IPS DF 6.9 (cell line): ENCODE measurements around the gene ZDHHC5.
A peak's percentile ranks its signal among the peaks of the same experiment; 100 is the strongest.

Source experiments
- DNase-seq: peaks from one replicate; pipeline ENCODE4 v3.0.0-alpha.2; 2013; ENCODE audit warnings: low read depth, low spot score
- H3K27ac ChIP-seq: one replicate; pipeline ENCODE4 v1.5.1; 2013; ENCODE audit warnings: low read length, control low read depth
- H3K27me3 ChIP-seq: 2 replicates; pipeline ENCODE4 v1.6.1; 2013; ENCODE audit warnings: mild to moderate bottlenecking, low read length; ENCODE audit not compliant: control insufficient read depth, insufficient read depth
- H3K36me3 ChIP-seq: 2 replicates; pipeline ENCODE4 v1.6.1; 2013; ENCODE audit warnings: low read length; ENCODE audit not compliant: control insufficient read depth, insufficient read depth
- H3K4me1 ChIP-seq: 2 replicates; pipeline ENCODE4 v1.6.1; 2013; ENCODE audit warnings: low read length; ENCODE audit not compliant: control insufficient read depth, insufficient read depth
- H3K4me3 ChIP-seq: 2 replicates; pipeline ENCODE4 v1.5.1; 2013; ENCODE audit warnings: mild to moderate bottlenecking, low read length
- H3K9me3 ChIP-seq: 2 replicates; pipeline ENCODE4 v1.6.1; 2013; ENCODE audit warnings: low read length, inconsistent platforms; ENCODE audit not compliant: control insufficient read depth, insufficient read depth
- WGBS: extraction: QIAGEN DNeasy Blood & Tissue Kit; methylation state at CpG from one replicate; pipeline ENCODE4 v1.1.7; 2013; ENCODE audit warnings: mixed read lengths, missing lambda C conversion rate; ENCODE audit not compliant: insufficient read length, insufficient coverage; 5-methylcytosine and 5-hydroxymethylcytosine counted together

Gene ZDHHC5

DNA sequence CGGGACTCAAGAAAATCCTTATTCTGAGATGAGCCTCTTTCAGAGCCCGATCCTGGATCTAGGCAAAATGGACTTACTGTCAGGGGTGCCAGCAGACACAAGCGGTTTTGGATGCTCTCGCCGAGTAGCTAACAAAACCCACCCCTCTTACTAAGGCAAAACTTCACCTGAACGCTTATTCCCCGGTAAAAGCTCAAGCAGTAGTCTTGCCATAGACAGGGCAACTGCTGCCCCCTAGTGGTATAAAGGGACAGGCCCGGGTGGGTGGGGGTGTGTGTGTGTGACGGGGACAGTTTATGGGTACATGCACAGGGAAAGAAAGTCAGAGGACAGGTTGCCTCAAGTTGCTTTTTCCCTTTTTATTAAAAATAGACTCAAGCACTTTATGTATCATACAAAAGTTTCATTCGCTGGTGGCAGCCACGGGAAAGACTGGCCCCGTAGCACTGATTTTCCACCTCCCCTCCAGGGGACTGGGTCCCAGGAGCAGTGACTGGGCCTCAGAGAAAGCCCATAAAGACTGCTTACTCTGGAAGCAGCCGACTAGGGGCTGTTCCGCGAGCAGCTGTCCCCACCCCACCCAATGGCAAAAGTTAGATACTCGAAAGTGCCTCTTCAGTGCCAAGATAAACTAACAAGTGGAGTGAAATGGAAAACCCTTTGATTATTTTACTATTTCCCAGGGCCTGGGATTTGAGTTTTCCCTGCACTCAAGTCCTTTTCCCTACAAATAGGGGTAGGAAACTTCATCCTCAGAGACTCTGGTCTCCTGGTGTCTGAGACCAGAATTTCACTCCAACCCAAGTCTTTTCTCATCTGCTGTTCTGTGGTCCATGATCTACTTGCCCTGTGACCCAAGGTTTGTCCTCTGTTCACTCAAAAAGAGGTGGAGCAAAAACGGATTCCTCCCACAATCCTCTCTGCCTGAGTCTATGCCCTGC lies 22.9 kb upstream of the ZDHHC5 start:
- WGBS = no CpG with 5 or more reads among the region's 17 CpGs
- Histone ChIP-seq H3K36me3 (peaks cover 13% of the 10 kb centered on the region; the same call in 1 of the 2 replicates), H3K4me3 (no peak overlapping the region), H3K4me1 (peaks cover 26% of the 10 kb centered on the region), H3K27ac (no peak overlapping the region), H3K27me3 (no peaks in the 10 kb centered on the region), H3K9me3 (no peaks in the 10 kb centered on the region)
- DNase-seq = no peak

- H3K4me1 ChIP-seq = peaks cover 25% of the 10 kb centered on the region
- no peaks in the 10 kb centered on the region for H3K27me3 ChIP-seq
- no peak overlapping the region for H3K27ac ChIP-seq
- WGBS = no CpG with 5 or more reads among the region's 5 CpGs
- no peaks in the 10 kb centered on the region for H3K9me3 ChIP-seq
- H3K36me3 ChIP-seq = peaks cover 12% of the 10 kb centered on the region; the same call in 1 of the 2 replicates
- DNase-seq = no peak
- no peak overlapping the region for H3K4me3 ChIP-seq
Measured at GRCh38 chr11:57645689-57646085, 22.2 kb upstream of the ZDHHC5 start.

DNA sequence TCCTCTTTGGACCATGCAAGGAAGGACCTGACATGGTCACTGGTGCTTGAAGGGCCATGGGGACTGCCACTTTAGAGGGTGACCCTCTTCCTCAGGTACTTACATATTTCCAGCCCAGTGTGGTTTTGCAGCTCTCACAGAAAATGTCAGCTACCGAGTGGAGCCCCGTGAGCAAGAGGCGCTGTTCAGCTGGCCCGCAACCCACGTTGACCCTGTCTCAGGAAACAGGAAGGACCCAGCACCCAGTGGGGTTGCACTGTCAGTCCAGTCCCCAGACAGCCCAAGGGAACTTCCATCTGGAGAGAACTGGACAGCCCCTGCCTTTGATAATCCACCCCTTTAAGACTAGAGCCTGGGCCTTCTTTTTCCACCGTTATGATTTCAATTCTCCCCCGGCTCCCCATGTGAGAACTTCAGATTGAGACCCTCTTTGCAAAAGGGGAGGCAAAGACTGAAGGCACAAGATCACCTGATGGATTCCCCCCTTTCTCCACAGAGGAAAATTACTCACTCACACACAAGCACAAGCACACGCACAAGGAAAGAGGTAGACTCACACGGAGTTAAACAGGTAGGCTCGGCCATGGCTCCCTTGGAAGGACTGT lies 21.6 kb upstream of the ZDHHC5 start:
- Histone ChIP-seq H3K4me1 (peaks cover 21% of the 10 kb centered on the region), H3K27ac (no peak overlapping the region), H3K36me3 (peaks cover 6% of the 10 kb centered on the region; the same call in 1 of the 2 replicates), H3K4me3 (no peak overlapping the region), H3K27me3 (no peaks in the 10 kb centered on the region), H3K9me3 (no peaks in the 10 kb centered on the region)
- DNase-seq = no peak
- WGBS = no CpG with 5 or more reads among the region's 10 CpGs

- H3K9me3 ChIP-seq = no peaks in the 10 kb centered on the region
- H3K27me3 ChIP-seq = no peaks in the 10 kb centered on the region
- no CpG with 5 or more reads among the region's 23 CpGs for WGBS
- H3K36me3 ChIP-seq = peaks cover under 1% of the 10 kb centered on the region; the same call in 1 of the 2 replicates
- peaks cover 20% of the 10 kb centered on the region for H3K4me1 ChIP-seq
- no peak overlapping the region for H3K27ac ChIP-seq
- H3K4me3 ChIP-seq = no peak overlapping the region
- no peak for DNase-seq
Measured at GRCh38 chr11:57646799-57647303, 21.1 kb upstream of the ZDHHC5 start.

- Histone ChIP-seq H3K36me3 (no peaks in the 10 kb centered on the region), H3K4me1 (peaks cover 19% of the 10 kb centered on the region), H3K27me3 (no peaks in the 10 kb centered on the region), H3K27ac (no peak overlapping the region), H3K9me3 (no peaks in the 10 kb centered on the region), H3K4me3 (no peak overlapping the region)
- WGBS = no CpG with 5 or more reads among the region's 10 CpGs
- no peak for DNase-seq
Measured at GRCh38 chr11:57647372-57647771, 20.5 kb upstream of the ZDHHC5 start.

DNA sequence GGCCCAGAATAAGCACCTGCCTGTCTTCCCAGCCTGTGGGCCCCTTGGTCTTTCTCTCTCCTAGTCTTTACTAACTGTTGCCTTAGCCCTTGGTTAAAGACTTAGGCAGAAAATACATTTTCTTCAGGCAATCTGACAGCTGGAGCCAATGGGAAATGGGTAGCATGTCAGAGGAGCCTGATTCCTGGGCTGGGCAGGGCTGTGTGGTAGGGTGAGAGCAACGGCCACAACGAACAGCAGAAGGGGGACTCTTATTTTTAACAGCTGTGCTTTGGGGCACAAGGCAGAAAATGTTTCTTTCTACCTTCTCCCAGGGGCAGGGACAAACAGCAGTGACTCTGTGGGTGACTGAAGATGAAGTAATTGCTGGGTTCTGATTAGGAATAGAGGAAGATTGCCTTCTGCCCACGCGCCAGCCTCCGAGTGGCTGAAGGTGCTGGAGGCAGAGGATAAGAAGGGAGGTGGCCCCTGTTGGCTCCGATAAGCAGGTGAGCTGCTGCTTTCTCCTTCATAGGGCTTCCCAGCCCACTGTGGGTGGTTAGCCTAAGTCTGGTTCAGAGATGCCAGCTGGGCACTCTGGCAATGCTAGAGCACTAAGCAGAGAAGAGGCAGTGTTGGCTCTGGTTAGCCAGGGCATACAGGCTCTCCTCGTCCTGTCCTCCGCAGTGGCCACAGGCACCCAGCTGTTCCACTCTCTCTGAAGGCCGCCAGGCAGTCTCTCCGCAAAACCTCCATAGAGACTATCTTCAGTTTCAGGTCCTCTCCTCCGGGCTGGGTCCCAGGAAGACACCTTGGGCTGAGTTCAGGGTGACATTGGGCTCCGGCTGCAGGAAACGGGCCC lies 19.7 kb upstream of the ZDHHC5 start:
- WGBS = no CpG with 5 or more reads among the region's 13 CpGs
- Histone ChIP-seq H3K27ac (no peak overlapping the region), H3K27me3 (no peaks in the 10 kb centered on the region), H3K4me1 (peaks cover 18% of the 10 kb centered on the region), H3K36me3 (no peaks in the 10 kb centered on the region), H3K4me3 (no peak overlapping the region; the same call in 1 of the 2 replicates), H3K9me3 (no peaks in the 10 kb centered on the region)
- DNase-seq = no peak

- no peak for DNase-seq
- no peaks in the 10 kb centered on the region for H3K27me3 ChIP-seq
- H3K36me3 ChIP-seq = no peaks in the 10 kb centered on the region
- peaks cover 18% of the 10 kb centered on the region for H3K4me1 ChIP-seq
- WGBS = no CpG with 5 or more reads among the region's 23 CpGs
- H3K4me3 ChIP-seq = peak overlapping the region; percentile 26; the same call in 1 of the 2 replicates
- no peak overlapping the region for H3K27ac ChIP-seq
- H3K9me3 ChIP-seq = no peaks in the 10 kb centered on the region
Measured at GRCh38 chr11:57648801-57649735, 18.8 kb upstream of the ZDHHC5 start.

DNA sequence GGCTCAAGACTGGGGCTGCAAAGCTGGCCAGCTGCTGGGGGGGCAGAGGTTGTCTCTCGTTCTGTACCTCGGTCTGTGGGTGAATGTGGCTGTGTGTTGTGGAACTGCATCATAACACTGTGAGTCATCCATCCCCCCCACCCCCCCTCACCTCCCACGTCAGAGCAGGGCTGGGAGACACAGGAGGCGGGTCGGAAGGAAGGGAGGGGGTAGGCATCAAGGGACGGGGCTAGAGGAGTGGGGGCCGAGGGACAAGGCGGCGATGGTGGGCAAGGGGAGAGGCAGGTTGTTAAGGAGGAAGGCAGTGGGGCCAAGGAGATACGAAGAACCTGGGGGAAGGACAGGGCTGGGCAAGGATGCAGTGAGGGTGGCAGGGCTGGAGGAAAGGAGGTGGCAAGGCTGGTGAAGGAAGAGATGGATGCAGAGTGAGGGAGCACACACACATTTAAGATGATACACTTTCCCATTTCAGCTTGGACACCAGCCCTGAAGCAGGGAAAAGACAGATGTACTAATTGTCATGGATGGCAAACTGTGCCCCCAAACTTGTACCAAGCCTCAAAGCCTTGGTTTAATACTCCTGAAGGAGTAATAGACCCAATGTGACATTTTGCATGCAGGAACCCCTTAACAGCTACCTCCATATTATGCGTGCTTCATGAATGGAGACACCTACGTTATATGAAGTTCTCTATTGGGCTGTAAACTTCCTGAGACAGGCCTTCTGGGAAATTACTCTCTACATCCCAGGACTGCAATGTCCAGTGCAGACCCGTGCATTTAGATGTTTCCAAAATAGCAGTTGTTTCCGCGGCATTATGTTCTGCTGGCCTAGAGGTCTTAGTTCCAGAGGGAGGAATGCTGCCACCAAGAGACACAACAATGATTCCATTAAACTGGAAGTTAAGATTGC lies 17.8 kb upstream of the ZDHHC5 start, which contains the start of gene YPEL4:
Gene YPEL4 (minus strand): TSS at position 87 of the 913 bp plus-strand sequence. CDS start 2,805 bp downstream, outside the sequence.
- WGBS = no CpG with 5 or more reads among the region's 15 CpGs
- DNase-seq = no peak
- Histone ChIP-seq H3K9me3 (no peaks in the 10 kb centered on the region), H3K4me1 (peaks cover 18% of the 10 kb centered on the region), H3K27me3 (no peaks in the 10 kb centered on the region), H3K27ac (no peak within 1 kb of the TSS), H3K4me3 (peak within 1 kb of the TSS; percentile 26; the same call in 1 of the 2 replicates), H3K36me3 (no peaks in the 10 kb centered on the region)

GRCh38 chr11:57650739-57651090 lies 17.2 kb upstream of the ZDHHC5 start:
- H3K4me3 ChIP-seq = no peak overlapping the region
- DNase-seq = no peak
- no CpG with 5 or more reads among the region's 5 CpGs for WGBS
- H3K36me3 ChIP-seq = no peaks in the 10 kb centered on the region
- no peaks in the 10 kb centered on the region for H3K27me3 ChIP-seq
- H3K27ac ChIP-seq = no peak overlapping the region
- H3K9me3 ChIP-seq = no peaks in the 10 kb centered on the region
- peaks cover 16% of the 10 kb centered on the region for H3K4me1 ChIP-seq
